Liver (tissue), 9 donors: ENCODE data around the gene GRK5. TPM values are rescaled to one million over a fixed set of nuclear protein-coding genes. Genes with fewer than 3 reads are reported as not detected.

Experiments used
- DNase-seq: peaks from one replicate; pipeline ENCODE4 v3.0.0-alpha.2; 2017; ENCODE audit warnings: low spot score
- H3K27ac ChIP-seq, 2 donors: one replicate each; pipeline ENCODE4 v1.7.0; 2013; ENCODE audit warnings: inconsistent platforms in 2 of 2, low read length in 2 of 2, control low read depth in 1 of 2, low read depth in 1 of 2, mild to moderate bottlenecking in 1 of 2
- H3K27me3 ChIP-seq, 4 donors: one replicate each; pipeline versions ENCODE4 v1.6.1 to v1.7.0; 2013; ENCODE audit warnings: low read length in 3 of 4, inconsistent platforms in 1 of 4, mild to moderate bottlenecking in 1 of 4, moderate library complexity in 1 of 4; ENCODE audit not compliant: control insufficient read depth in 4 of 4, insufficient read depth in 4 of 4
- H3K36me3 ChIP-seq, 4 donors: one replicate each; pipeline versions ENCODE4 v1.6.1 to v1.7.0; 2013; ENCODE audit warnings: low read length in 3 of 4, mild to moderate bottlenecking in 3 of 4, low read depth in 1 of 4, moderate library complexity in 1 of 4; ENCODE audit not compliant: control insufficient read depth in 4 of 4, insufficient read depth in 3 of 4
- H3K4me1 ChIP-seq, 4 donors: one replicate each; pipeline versions ENCODE4 v1.6.1 to v1.7.0; 2013; ENCODE audit warnings: low read length in 3 of 4, mild to moderate bottlenecking in 3 of 4, moderate library complexity in 1 of 4; ENCODE audit not compliant: control insufficient read depth in 4 of 4, insufficient read depth in 4 of 4
- H3K4me3 ChIP-seq, 3 donors: one replicate each; pipeline versions ENCODE4 v1.6.1 to v1.7.0; 2013; ENCODE audit warnings: low read length in 3 of 3, control low read depth in 1 of 3, low read depth in 1 of 3, mild to moderate bottlenecking in 1 of 3
- H3K9ac ChIP-seq, 2 donors: one replicate each; pipeline ENCODE4 v1.7.0; 2013; ENCODE audit warnings: low read length in 2 of 2, mild to moderate bottlenecking in 2 of 2, moderate library complexity in 2 of 2, control low read depth in 1 of 2, low read depth in 1 of 2
- H3K9me3 ChIP-seq, 4 donors: one replicate each; pipeline versions ENCODE4 v1.6.1 to v1.7.0; 2013; ENCODE audit warnings: low read length in 3 of 4; ENCODE audit not compliant: control insufficient read depth in 4 of 4
- EGR1 ChIP-seq, 2 donors: IDR thresholded peaks; 2 replicates each; pipeline ENCODE4 v1.6.1; 2016 to 2018; ENCODE audit warnings: antibody characterized with exemption in 2 of 2, low read depth in 2 of 2
- FOXA1 ChIP-seq: IDR thresholded peaks from 2 replicates; pipeline ENCODE4 v1.6.1; 2016; ENCODE audit warnings: antibody characterized with exemption
- FOXA2 ChIP-seq: IDR thresholded peaks from 2 replicates; pipeline ENCODE4 v1.6.1; 2016; ENCODE audit warnings: antibody characterized with exemption
- HNF4A ChIP-seq, 2 donors: conservative IDR thresholded peaks; 2 replicates each; pipeline ENCODE4 v1.6.1; 2016; ENCODE audit warnings: antibody characterized with exemption in 2 of 2, mild to moderate bottlenecking in 2 of 2
- HNF4G ChIP-seq: IDR thresholded peaks from 2 replicates; pipeline ENCODE4 v1.6.1; 2016; ENCODE audit warnings: antibody characterized with exemption
- NR2F2 ChIP-seq: IDR thresholded peaks from 2 replicates; pipeline ENCODE4 v1.6.1; 2016; ENCODE audit warnings: antibody characterized with exemption
- RAD21 ChIP-seq, 2 donors: IDR thresholded peaks; 2 replicates each; pipeline ENCODE4 v1.6.1; 2016; ENCODE audit warnings: antibody characterized with exemption in 2 of 2, mild to moderate bottlenecking in 2 of 2
- RXRA ChIP-seq, 2 donors: IDR thresholded peaks; 2 replicates each; pipeline ENCODE4 v1.6.1; 2017 to 2018; ENCODE audit warnings: antibody characterized with exemption in 2 of 2, mild to moderate bottlenecking in 1 of 2
- SP1 ChIP-seq: IDR thresholded peaks from 2 replicates; pipeline ENCODE4 v1.6.1; 2018; ENCODE audit warnings: antibody characterized with exemption, mild to moderate bottlenecking
- YY1 ChIP-seq: IDR thresholded peaks from 2 replicates; pipeline ENCODE4 v1.6.1; 2016; ENCODE audit warnings: antibody characterized with exemption, mild to moderate bottlenecking
- WGBS: extraction: QIAGEN DNeasy Blood & Tissue Kit; methylation state at CpG from one replicate; pipeline ENCODE4 v1.1.7; 2013; 5-methylcytosine and 5-hydroxymethylcytosine counted together
- polyA plus RNA-seq, 2 donors: library from polyadenylated mRNA; stranded (reverse) in 1 of 2; unstranded in 1 of 2; fragments of 200-250 nt in 1 of 2; fragments of >200 nt in 1 of 2; fragmentation: Nextera tagmentation in 1 of 2; extraction: Ambion mirVana in 1 of 2; gene quantifications; one replicate each; pipeline versions ENCODE4 v1.2.1 to v1.2.3, GENCODE V29; 2013 to 2015
- total RNA-seq, 2 donors: library from RNA; depleted of rRNA; stranded (reverse); fragments of >200 nt; gene quantifications; one replicate each; pipeline ENCODE4 v1.2.3, GENCODE V29; 2014
- TF ChIP-seq, protein P1 (sequence below): IDR thresholded peaks from 2 replicates; pipeline ENCODE4 v1.6.1; 2016; ENCODE audit warnings: antibody characterized with exemption
- TF ChIP-seq, protein P2 (sequence below): IDR thresholded peaks from 2 replicates; pipeline ENCODE4 v1.6.1; 2016; ENCODE audit warnings: antibody characterized with exemption
- TF ChIP-seq, protein P3 (sequence below): fragments of 150-350 bp; IDR thresholded peaks from 2 replicates; pipeline ENCODE4 v1.5.1; 2017; ENCODE audit warnings: improper control_type of control experiment, low read depth, low read length; ENCODE audit not compliant: missing input control
- TF ChIP-seq, protein P4 (sequence below): IDR thresholded peaks from 2 replicates; pipeline ENCODE4 v1.6.1; 2016; ENCODE audit warnings: antibody characterized with exemption, mild to moderate bottlenecking
- TF ChIP-seq, protein P5 (sequence below): IDR thresholded peaks from 2 replicates; pipeline ENCODE4 v1.6.1; 2016; ENCODE audit warnings: antibody characterized with exemption
- donor health status: healthy.
- donor health status: healthy.
- donor health status: healthy.
- donor health status: healthy.
- donor health status: healthy.

Gene GRK5
- total and polyA plus RNA-seq, 4 donors, result 2.1 to 6.6 (median 5.1) TPM

DNA sequence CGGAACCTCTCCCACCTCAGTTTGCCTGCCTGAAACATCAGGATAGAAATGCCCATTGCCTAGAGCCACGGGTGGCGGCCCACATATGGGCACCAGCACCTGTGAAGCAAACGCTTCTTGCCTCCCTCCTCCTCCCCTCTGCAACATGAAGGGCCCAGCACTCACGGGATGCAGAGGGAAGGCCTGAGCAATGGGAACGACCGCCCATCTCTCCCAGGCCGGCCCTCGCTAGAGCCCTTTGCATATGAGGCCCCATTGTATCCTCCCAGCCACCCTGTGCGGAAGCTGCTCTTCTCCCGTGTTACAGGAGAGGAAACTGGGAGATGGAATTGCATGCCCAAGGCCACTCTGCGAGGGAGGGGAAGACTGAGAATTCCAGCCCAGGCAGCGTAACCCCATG, 246.9 kb downstream of the GRK5 start:
- peaks cover 0 to 2% (median 0%) of the 10 kb centered on the region in 4 donors for H3K36me3 ChIP-seq
- TF ChIP-seq HNF4G (no peak), RAD21 (IDR thresholded peaks at IDR 0.05) (no peak), NR2F2 (no peak), HNF4A (conservative IDR thresholded peaks at IDR 0.05) (no peak), RXRA (IDR thresholded peaks at IDR 0.05) (no peak), EGR1 (IDR thresholded peaks at IDR 0.05; ENCODE audit: low read depth in 2 of 2) (no peak), FOXA2 (no peak)
- TF ChIP-seq, protein P1, sequence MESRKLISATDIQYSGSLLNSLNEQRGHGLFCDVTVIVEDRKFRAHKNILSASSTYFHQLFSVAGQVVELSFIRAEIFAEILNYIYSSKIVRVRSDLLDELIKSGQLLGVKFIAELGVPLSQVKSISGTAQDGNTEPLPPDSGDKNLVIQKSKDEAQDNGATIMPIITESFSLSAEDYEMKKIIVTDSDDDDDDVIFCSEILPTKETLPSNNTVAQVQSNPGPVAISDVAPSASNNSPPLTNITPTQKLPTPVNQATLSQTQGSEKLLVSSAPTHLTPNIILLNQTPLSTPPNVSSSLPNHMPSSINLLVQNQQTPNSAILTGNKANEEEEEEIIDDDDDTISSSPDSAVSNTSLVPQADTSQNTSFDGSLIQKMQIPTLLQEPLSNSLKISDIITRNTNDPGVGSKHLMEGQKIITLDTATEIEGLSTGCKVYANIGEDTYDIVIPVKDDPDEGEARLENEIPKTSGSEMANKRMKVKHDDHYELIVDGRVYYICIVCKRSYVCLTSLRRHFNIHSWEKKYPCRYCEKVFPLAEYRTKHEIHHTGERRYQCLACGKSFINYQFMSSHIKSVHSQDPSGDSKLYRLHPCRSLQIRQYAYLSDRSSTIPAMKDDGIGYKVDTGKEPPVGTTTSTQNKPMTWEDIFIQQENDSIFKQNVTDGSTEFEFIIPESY, result no peak

DNA sequence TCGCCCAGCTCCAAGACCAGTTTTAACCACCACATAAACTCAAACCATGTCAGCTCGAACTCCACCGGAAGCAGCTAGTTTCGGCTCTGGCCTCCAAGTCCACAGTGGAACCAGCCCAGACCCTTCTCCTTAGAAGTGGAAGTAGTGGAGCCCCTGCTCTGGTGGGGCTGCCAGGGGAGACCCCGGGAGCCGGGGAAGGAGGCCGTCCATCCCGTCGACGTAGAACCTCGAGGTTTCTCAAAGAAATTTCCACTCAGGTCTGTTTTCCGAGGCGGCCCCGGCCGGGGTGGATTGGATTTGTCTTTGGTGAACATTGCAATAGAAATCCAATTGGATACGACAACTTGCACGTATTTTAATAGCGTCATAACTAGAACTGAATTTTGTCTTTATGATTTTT, 247.6 kb downstream of the GRK5 start:
- Histone ChIP-seq H3K9me3 (no peaks in the 10 kb centered on the region), H3K27ac (no peak overlapping the region), H3K36me3 (peaks cover 0 to 2% (median 0%) of the 10 kb centered on the region in 4 donors), H3K4me3 (no peak overlapping the region), H3K27me3 (no peaks in the 10 kb centered on the region), H3K9ac (no peak overlapping the region), H3K4me1 (no peaks in the 10 kb centered on the region)
- DNase-seq, result no peak
- WGBS, result 94% methylated on average over 18 of the region's 18 CpGs
- TF ChIP-seq, protein P2, sequence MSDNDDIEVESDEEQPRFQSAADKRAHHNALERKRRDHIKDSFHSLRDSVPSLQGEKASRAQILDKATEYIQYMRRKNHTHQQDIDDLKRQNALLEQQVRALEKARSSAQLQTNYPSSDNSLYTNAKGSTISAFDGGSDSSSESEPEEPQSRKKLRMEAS, result no peak
- TF ChIP-seq, protein P1, result no peak
- TF ChIP-seq RAD21 (IDR thresholded peaks at IDR 0.05), result no peak

More for the DNA sequence above, 246.9 kb downstream of the GRK5 start:
- Histone ChIP-seq H3K9ac (no peak overlapping the region), H3K4me3 (no peak overlapping the region), H3K4me1 (no peaks in the 10 kb centered on the region), H3K27ac (no peak overlapping the region), H3K9me3 (no peaks in the 10 kb centered on the region), H3K27me3 (no peaks in the 10 kb centered on the region)
- 92% methylated on average over 13 of the region's 13 CpGs for WGBS
- no peak for DNase-seq

DNA sequence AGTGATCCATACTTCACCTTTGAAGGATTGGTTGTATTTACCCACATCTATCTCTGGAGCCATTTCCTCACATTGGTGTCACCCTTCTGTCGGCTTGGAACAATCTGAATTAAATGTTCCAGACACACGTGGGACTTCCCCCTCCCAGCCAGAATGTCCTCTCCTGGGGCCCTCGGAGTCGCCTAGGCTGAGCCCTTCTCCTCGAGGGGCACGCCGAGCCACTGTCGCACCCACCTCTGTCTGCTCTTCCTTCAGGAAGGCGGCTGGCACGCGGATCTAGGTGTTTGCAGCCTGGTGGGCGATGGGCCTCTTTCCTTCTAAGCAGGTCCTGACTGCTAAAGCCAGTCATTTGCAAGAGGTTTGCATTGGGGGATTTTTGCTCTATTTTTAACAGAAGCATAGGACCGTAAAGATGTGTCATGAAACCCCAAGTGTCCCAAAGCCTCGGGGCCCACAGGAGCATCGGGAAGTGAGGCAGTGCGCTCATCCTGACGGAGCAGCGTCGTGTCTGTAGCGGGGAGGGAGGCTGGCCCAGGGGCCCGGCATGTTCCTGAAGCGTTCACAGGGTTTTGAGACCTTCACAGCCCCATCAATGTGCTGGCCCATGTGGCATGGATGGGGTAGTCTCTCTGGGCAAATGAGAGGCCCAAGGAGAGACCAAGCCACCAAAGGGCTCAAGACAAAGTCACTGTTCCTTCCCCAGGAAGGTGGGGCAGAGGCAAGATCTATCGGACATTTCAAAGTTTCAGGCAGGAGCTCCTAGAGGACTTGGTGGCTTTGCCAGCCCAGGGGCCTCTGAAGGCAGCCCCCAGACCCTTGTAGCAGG, 248.5 kb downstream of the GRK5 start:
- TF ChIP-seq YY1 (no peak), RAD21 (IDR thresholded peaks at IDR 0.05) (no peak), FOXA2 (no peak), SP1 (no peak), HNF4A (conservative IDR thresholded peaks at IDR 0.05) (no peak), FOXA1 (no peak), HNF4G (no peak), NR2F2 (no peak)
- TF ChIP-seq, protein P3, sequence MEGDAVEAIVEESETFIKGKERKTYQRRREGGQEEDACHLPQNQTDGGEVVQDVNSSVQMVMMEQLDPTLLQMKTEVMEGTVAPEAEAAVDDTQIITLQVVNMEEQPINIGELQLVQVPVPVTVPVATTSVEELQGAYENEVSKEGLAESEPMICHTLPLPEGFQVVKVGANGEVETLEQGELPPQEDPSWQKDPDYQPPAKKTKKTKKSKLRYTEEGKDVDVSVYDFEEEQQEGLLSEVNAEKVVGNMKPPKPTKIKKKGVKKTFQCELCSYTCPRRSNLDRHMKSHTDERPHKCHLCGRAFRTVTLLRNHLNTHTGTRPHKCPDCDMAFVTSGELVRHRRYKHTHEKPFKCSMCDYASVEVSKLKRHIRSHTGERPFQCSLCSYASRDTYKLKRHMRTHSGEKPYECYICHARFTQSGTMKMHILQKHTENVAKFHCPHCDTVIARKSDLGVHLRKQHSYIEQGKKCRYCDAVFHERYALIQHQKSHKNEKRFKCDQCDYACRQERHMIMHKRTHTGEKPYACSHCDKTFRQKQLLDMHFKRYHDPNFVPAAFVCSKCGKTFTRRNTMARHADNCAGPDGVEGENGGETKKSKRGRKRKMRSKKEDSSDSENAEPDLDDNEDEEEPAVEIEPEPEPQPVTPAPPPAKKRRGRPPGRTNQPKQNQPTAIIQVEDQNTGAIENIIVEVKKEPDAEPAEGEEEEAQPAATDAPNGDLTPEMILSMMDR, result no peak
- TF ChIP-seq, protein P4, sequence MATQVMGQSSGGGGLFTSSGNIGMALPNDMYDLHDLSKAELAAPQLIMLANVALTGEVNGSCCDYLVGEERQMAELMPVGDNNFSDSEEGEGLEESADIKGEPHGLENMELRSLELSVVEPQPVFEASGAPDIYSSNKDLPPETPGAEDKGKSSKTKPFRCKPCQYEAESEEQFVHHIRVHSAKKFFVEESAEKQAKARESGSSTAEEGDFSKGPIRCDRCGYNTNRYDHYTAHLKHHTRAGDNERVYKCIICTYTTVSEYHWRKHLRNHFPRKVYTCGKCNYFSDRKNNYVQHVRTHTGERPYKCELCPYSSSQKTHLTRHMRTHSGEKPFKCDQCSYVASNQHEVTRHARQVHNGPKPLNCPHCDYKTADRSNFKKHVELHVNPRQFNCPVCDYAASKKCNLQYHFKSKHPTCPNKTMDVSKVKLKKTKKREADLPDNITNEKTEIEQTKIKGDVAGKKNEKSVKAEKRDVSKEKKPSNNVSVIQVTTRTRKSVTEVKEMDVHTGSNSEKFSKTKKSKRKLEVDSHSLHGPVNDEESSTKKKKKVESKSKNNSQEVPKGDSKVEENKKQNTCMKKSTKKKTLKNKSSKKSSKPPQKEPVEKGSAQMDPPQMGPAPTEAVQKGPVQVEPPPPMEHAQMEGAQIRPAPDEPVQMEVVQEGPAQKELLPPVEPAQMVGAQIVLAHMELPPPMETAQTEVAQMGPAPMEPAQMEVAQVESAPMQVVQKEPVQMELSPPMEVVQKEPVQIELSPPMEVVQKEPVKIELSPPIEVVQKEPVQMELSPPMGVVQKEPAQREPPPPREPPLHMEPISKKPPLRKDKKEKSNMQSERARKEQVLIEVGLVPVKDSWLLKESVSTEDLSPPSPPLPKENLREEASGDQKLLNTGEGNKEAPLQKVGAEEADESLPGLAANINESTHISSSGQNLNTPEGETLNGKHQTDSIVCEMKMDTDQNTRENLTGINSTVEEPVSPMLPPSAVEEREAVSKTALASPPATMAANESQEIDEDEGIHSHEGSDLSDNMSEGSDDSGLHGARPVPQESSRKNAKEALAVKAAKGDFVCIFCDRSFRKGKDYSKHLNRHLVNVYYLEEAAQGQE, result no peak
- TF ChIP-seq, protein P5, sequence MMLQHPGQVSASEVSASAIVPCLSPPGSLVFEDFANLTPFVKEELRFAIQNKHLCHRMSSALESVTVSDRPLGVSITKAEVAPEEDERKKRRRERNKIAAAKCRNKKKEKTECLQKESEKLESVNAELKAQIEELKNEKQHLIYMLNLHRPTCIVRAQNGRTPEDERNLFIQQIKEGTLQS, result no peak
- TF ChIP-seq, protein P2, result no peak
- Histone ChIP-seq H3K27me3 (no peaks in the 10 kb centered on the region), H3K9ac (no peak overlapping the region), H3K4me3 (no peak overlapping the region), H3K36me3 (peaks cover 0 to 2% (median 0%) of the 10 kb centered on the region in 4 donors), H3K4me1 (no peaks in the 10 kb centered on the region), H3K27ac (no peak overlapping the region), H3K9me3 (no peaks in the 10 kb centered on the region)
- 93% methylated on average over 23 of the region's 23 CpGs for WGBS
- no peak for DNase-seq
